Ecto neural progenitor cell (in vitro differentiated cells): ENCODE data around the gene ACAP3.

Source experiments
- DNase-seq: peaks from one replicate; pipeline ENCODE4 v3.0.0-alpha.2; 2018; ENCODE audit warnings: low spot score

Gene ACAP3

GRCh38 chr1:1314237-1314586 lies 6.5 kb upstream of the ACAP3 start:
- DNase-seq: no peak

DNA sequence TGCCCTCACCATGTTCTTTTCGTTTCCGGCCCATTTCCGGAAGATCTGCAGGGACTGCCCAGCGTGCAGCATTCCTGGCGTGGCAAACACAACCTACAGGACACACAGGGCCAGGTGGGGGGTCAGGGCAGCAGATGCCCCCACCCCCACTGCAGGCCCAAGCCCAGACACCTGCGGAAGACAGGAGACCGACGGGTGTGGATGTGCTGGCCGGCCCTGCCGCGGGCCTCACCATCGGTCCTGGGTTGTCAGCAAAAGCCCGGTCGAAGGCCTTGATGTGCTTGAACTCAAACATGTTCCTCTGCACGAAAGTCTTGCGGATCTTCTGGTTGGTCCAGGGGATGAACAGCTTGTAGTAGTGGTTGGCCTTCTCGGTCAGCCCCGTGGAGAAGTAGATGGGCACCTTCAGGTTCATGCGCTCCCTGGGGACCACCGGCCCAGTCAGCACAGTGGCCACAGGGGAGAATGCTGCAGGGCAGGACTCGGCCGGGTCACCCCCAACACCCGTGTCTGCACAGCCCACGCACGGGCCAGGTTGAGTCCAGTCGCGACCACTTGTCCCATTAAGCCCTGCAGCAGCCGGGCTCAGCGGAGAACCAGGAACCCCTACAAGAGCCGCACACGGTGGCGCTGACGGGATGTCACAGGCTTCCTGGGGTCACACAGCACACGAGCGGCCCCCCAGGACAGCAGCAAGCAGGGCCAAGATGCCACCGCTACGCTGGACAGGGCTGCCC lies 5.9 kb upstream of the ACAP3 start:
- no peak for DNase-seq

DNA sequence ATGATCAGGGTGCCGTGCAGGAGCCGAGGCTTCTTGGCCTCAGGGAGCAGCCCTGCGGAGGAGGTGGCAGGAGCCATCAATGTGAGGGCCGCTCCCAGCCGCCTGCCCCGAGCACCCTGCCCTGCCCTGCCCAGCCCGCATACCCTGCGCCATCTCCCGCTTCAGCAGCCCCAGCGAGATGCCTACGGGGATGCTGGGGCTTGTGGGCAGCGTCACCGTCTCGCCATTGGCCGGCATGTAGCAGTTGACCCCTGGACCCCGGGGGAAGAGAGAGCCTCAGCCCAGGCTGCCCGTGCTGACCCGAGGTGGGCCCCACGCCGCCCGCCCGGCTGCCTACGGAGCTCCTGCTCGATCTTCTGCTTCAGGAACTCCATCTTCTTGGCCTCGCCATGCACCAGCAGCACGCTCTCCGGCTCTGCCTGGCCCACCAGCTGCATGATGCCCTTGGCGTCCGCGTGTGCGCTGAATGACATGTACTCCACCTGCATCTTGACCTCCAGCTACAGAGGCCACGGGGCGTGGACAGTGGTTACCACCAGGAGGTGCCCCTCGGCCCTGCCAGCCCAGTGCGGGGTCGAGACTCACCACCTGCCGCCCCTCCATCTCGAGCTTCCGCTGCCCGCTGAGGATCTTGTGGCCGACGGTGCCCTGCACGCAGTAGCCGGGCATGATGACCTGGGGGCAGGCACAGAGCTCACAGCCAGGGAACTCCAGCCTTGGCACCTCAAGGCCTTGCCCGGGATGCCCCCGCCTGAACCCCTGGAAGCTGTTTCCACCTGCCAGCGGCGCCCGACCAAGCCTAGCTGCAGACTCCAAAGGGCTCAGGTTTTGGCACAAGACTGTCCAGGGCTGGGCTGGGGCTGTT lies 5.0 kb upstream of the ACAP3 start:
- no peak for DNase-seq

GRCh38 chr1:1311107-1312104 lies 3.7 kb upstream of the ACAP3 start:
- DNase-seq: no peak

DNA sequence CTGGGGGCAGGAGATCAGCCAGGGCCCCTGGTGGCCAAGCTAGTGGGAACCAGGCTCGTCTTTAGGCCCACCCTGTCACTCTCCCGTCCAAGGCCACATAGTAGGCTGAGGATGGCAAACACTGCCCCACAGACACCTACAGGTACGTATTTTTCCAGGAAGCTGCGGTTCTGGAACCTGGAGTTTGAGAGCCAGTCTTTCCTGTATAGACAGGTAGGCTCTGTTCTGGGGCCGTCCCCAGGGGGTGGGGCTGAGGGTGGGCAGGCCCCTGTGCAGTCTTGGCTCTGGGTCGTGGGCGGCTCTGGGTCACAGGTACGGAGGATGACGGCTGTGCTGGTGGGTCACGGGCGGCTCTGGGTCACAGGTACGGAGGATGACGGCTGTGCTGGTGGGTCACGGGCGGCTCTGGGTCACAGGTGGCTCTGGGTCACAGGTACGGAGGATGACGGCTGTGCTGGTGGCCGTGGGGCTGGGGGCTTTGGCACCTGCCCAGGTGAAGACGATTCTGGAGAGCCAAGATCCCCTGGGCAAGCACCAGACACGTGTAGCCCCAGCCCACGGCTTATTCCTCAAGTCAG lies 2.8 kb upstream of the ACAP3 start:
- no peak for DNase-seq

GRCh38 chr1:1310109-1310385 lies 2.3 kb upstream of the ACAP3 start:
- DNase-seq: no peak

DNA sequence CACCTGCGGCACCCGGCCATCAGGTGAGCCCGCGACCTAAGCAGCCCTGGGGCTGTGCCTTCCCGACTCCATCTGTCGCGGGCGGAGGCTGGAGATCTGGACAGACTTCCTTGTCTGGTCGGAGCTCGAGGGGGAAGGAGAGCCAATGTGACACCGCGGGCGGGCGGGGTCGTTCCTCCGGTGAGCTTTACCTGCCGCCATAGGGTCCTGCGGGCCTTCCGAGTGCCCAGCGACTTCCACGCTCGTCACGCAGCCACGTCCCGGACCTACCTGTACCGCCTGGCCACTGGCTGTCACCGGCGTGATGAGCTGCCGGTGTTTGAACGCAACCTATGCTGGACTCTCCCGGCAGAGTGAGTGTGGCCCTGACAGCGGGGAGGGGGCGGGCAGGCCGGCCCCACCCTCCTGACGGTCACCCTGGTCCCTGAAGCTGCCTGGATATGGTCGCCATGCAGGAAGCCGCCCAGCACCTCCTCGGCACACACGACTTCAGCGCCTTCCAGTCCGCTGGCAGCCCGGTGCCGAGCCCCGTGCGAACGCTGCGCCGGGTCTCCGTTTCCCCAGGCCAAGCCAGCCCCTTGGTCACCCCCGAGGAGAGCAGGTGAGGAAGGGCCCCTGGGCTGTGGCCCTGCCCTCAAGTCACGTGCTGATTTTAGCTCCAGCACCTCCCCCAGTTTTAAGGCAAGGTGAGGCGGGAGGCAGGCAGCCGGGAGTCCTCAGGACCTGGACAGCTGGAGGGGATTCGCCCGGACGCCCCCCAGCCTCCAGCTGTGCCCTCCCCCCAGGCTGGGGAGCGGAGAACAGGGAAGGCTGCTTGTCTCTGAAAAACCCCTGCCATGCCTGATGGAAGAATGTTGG lies 1.8 kb upstream of the ACAP3 start:
- no peak for DNase-seq

DNA sequence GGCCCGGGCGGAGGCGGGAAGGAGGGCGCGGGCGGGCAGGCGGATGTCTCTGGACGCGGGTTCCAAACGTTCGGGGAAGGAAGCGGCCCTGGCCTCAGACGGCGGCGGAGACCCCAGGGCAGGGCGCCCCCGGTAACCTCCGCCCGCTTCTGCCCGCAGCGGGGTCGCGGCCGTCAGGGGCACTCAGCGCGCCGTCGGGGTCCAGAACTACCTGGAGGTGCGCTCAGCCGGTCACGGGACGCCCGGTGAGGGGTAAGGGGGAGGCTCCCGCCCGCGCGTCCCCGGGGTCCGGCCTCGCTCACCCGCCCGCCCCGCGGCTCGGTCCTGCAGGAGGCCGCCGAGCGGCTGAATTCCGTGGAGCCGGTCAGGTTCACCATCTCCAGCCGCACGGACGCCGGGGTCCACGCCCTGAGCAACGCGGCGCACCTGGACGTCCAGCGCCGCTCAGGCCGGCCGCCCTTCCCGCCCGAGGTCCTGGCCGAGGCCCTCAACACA lies 1.1 kb upstream of the ACAP3 start:
- no peak for DNase-seq

DNA sequence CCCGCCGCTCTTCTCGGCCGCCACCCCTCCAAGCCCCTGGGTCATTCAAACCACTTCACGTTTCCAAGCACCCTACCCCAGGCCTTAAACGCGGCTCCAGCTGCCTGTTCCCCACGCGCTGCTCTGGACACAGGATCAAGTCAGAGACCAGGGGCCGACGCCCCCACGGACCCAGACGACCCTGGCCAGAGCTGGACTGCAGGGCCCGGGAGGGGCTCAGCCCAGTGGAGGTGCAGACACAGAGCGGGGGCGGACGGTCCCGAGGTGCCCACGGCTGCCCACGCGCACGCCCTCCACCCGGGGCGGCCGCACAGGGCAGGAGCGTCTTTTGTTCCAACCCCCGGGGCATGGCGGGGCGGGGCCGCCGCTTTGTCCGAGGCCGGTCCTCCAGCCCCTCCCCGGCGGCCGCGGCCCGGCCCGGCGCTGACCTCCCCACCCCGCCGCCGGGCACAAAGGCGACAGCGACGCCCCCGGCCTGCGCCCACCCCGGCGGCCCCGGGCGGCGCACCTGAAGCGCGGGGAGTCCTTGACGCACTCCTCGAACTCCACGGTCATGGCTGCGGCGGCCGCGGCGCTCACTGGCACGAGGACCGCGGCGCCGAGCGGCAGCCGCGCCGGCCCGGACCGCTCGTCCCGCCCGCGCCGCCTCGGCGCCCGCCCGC lies 338 bp downstream of the ACAP3 start:
- DNase-seq: peak; percentile 75

DNA sequence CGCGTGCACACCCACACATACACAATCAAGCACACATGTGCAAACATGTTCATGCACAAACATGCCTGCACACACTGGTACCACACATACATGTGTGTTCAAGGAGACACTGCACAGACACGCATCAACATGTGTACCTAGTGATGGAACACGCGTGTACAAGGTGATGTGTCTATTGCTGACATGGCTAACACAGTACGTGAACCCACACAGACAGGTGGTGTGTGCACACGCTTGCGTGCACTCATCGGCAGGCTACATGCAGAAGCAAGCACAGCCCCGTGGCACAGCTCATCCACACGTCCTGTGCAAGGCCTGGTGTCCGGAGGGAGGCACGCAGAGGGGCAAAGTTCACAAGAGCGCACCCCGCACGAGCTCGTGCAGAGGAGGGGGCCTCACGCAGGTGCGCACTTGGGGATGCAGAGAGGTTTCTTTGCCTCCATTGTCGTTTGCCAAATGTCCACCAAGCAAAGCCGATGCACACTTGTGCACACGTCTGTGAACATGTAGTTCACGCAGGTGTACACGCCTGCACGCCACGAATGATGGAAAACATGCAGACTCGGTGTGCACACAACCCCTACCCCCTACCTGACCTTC lies 969 bp downstream of the ACAP3 start:
- no peak for DNase-seq

DNA sequence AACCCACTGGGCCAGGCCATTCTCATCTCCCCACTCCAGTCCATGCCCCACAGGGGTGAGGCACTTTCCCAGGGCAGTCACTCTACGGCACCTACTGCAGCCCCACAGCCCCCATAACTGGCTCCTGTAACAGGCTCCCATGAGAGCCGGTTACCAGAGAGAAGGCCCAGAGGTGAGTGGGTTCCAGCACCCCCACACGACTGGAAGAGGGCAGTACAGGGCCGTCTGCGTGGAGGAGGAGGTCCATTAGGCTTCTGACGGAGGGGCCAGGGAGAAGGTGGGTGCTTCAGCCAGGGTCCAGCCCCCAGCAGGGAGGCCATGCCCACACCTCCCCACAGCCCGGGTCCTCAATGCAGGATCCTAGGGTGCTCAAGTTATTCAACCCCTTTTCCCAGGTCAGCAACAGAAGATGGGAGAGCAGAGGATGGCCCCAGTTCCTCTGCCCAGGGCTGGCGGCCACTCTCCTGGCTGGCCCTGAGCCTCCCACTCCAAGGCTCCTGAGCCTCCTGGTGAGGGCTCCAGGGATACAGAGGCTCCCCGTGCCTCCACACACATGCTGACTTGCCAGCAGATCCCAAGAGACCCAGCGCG lies 1.6 kb downstream of the ACAP3 start:
- DNase-seq: no peak

DNA sequence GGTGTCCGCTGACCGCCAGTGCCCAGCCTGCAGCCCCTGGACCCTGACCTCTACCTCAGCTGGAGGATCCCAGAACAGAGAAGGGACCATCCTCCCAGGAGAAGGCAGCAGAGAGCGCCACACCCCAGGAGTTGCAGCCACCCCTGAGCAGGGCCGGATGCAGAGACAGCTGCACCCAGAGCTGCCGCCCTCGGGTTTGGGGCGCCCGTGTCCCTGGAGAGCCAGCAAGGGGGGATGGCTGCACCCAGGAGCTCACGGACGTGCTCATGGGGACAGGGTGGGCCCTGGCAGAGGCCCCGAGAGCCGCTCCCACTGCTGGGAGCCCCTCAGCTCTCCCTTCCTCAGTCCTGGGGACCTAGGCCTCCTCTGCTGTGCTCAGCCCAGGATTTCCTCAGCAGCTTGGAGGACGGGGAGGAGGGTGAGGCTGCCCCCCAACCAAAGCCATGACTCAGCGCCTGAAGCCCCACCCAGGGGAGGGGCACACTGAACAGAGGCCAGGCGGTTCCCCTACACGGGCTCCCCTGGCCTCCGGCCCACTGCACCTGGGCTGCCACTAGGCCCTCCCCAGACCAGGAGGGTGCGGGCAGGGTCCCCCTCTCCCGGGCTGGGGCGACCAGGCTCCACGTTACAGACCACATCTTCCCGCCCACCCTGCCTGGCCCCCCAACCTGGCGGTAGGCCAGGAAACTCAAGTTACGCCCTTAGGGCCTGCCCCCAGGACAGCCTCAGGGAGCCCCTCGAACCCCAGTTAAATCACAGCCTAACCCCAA lies 2.2 kb downstream of the ACAP3 start:
- DNase-seq: no peak

GRCh38 chr1:1304331-1305299 lies 3.1 kb downstream of the ACAP3 start:
- DNase-seq: peak; percentile 87

DNA sequence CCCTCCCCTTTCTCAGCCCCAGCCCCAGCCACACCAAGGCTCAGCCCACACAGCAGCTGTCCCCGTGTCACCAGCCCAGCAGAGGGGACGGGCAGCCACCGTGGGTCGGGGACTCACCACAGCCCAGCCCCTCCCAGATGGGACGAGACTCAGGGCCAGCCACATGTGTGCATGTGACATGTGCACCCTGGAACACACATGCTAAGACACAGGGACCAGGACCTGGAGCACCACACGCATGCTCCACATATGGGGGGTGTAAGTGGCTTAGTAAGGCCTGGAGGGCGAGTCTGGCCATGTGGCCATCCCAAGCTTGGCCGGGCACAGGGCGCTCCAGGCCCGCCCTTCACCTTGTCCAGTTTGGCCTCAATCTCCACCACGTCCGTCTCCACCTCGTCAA lies 4.0 kb downstream of the ACAP3 start:
- DNase-seq: no peak

GRCh38 chr1:1302951-1303509 lies 4.7 kb downstream of the ACAP3 start:
- DNase-seq: no peak

- no peak for DNase-seq
Measured at GRCh38 chr1:1302006-1302430, 5.7 kb downstream of the ACAP3 start.

GRCh38 chr1:1300352-1300739 lies 7.4 kb downstream of the ACAP3 start:
- DNase-seq: no peak
